Measurements from ENCODE around the gene GSDME. TPM values are rescaled to one million over a fixed set of nuclear protein-coding genes. Genes with fewer than 3 reads are reported as not detected.

Gene GSDME
- total and polyA plus RNA-seq, 4 donors: 3.2 to 4.0 (median 3.7) TPM

- TF ChIP-seq MAX (IDR thresholded peaks at IDR 0.05) (no peak), RXRA (IDR thresholded peaks at IDR 0.05) (no peak), FOXA1 (IDR thresholded peaks at IDR 0.05) (no peak), JUND (IDR thresholded peaks at IDR 0.05) (no peak), FOXA2 (IDR thresholded peaks at IDR 0.05) (no peak), HNF4G (IDR thresholded peaks at IDR 0.05) (no peak), EGR1 (IDR thresholded peaks at IDR 0.05; ENCODE audit: low read depth in 2 of 2) (no peak), SP1 (IDR thresholded peaks at IDR 0.05) (no peak), HNF4A (conservative IDR thresholded peaks at IDR 0.05) (no peak), YY1 (IDR thresholded peaks at IDR 0.05) (no peak)
- TF ChIP-seq, protein P1, sequence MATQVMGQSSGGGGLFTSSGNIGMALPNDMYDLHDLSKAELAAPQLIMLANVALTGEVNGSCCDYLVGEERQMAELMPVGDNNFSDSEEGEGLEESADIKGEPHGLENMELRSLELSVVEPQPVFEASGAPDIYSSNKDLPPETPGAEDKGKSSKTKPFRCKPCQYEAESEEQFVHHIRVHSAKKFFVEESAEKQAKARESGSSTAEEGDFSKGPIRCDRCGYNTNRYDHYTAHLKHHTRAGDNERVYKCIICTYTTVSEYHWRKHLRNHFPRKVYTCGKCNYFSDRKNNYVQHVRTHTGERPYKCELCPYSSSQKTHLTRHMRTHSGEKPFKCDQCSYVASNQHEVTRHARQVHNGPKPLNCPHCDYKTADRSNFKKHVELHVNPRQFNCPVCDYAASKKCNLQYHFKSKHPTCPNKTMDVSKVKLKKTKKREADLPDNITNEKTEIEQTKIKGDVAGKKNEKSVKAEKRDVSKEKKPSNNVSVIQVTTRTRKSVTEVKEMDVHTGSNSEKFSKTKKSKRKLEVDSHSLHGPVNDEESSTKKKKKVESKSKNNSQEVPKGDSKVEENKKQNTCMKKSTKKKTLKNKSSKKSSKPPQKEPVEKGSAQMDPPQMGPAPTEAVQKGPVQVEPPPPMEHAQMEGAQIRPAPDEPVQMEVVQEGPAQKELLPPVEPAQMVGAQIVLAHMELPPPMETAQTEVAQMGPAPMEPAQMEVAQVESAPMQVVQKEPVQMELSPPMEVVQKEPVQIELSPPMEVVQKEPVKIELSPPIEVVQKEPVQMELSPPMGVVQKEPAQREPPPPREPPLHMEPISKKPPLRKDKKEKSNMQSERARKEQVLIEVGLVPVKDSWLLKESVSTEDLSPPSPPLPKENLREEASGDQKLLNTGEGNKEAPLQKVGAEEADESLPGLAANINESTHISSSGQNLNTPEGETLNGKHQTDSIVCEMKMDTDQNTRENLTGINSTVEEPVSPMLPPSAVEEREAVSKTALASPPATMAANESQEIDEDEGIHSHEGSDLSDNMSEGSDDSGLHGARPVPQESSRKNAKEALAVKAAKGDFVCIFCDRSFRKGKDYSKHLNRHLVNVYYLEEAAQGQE (IDR thresholded peaks at IDR 0.05): no peak
- TF ChIP-seq, protein P2, sequence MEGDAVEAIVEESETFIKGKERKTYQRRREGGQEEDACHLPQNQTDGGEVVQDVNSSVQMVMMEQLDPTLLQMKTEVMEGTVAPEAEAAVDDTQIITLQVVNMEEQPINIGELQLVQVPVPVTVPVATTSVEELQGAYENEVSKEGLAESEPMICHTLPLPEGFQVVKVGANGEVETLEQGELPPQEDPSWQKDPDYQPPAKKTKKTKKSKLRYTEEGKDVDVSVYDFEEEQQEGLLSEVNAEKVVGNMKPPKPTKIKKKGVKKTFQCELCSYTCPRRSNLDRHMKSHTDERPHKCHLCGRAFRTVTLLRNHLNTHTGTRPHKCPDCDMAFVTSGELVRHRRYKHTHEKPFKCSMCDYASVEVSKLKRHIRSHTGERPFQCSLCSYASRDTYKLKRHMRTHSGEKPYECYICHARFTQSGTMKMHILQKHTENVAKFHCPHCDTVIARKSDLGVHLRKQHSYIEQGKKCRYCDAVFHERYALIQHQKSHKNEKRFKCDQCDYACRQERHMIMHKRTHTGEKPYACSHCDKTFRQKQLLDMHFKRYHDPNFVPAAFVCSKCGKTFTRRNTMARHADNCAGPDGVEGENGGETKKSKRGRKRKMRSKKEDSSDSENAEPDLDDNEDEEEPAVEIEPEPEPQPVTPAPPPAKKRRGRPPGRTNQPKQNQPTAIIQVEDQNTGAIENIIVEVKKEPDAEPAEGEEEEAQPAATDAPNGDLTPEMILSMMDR (IDR thresholded peaks at IDR 0.05; ENCODE audit: low read depth, low read length, missing input control): no peak
- WGBS: 97% methylated on average over 6 of the region's 6 CpGs
- H3K27me3 ChIP-seq (ENCODE audit: control insufficient read depth in 4 of 4, insufficient read depth in 4 of 4, low read length in 3 of 4): no peaks in the 10 kb centered on the region
Measured at GRCh38 chr7:24656608-24657007, 100.7 kb downstream of the GSDME start.

DNA sequence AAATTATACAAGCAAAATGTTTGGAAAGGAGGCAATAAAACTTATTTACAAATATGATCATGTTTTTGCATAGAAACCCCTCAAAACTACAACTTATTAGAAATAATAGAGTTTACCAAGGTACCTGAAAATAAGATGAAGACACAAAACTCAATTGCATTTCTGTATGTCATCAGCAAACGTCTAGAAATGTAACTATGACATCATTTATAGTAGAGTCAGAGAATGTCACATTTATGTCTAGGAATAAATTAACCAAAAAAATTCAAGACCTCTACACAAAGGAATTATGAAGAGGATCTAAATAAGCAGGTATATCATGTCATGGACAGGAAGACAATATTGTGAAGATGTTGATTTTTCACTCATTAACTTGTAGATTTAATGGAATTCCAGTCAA is 103.0 kb downstream of the GSDME start:
- Histone ChIP-seq H3K4me1 (ENCODE audit: control insufficient read depth in 4 of 4, insufficient read depth in 4 of 4, low read length in 3 of 4) (peaks cover 0 to 2% (median 0%) of the 10 kb centered on the region in 4 donors), H3K4me3 (ENCODE audit: low read depth in 1 of 3, low read length in 3 of 3) (no peak overlapping the region), H3K9me3 (ENCODE audit: control insufficient read depth in 4 of 4, low read length in 3 of 4) (no peaks in the 10 kb centered on the region), H3K36me3 (ENCODE audit: control insufficient read depth in 4 of 4, insufficient read depth in 3 of 4, low read depth in 1 of 4, low read length in 3 of 4) (no peaks in the 10 kb centered on the region), H3K9ac (ENCODE audit: low read depth in 1 of 2, low read length in 2 of 2) (no peak overlapping the region), H3K27ac (ENCODE audit: low read depth in 1 of 2, low read length in 2 of 2) (no peak overlapping the region), H3K27me3 (ENCODE audit: control insufficient read depth in 4 of 4, insufficient read depth in 4 of 4, low read length in 3 of 4) (no peaks in the 10 kb centered on the region)
- no peak for DNase-seq (ENCODE audit: low spot score)
- 91% methylated on average over 1 of the region's 1 CpG for WGBS
- TF ChIP-seq GABPA (IDR thresholded peaks at IDR 0.05 in 1 of 2, conservative IDR thresholded peaks at IDR 0.05 in 1 of 2) (no peak), RXRA (IDR thresholded peaks at IDR 0.05) (no peak), NR2F2 (IDR thresholded peaks at IDR 0.05) (no peak), TAF1 (conservative IDR thresholded peaks at IDR 0.05) (no peak), HNF4A (conservative IDR thresholded peaks at IDR 0.05) (no peak), RAD21 (IDR thresholded peaks at IDR 0.05) (no peak), YY1 (IDR thresholded peaks at IDR 0.05) (no peak), HNF4G (IDR thresholded peaks at IDR 0.05) (no peak), FOXA2 (IDR thresholded peaks at IDR 0.05) (no peak), FOXA1 (IDR thresholded peaks at IDR 0.05) (no peak), ZBTB33 (IDR thresholded peaks at IDR 0.05) (no peak), JUND (IDR thresholded peaks at IDR 0.05) (no peak), SP1 (IDR thresholded peaks at IDR 0.05) (no peak), MAX (IDR thresholded peaks at IDR 0.05) (no peak), EGR1 (IDR thresholded peaks at IDR 0.05; ENCODE audit: low read depth in 2 of 2) (no peak)
- TF ChIP-seq, protein P2 (IDR thresholded peaks at IDR 0.05; ENCODE audit: low read depth, low read length, missing input control): no peak
- TF ChIP-seq, protein P3, sequence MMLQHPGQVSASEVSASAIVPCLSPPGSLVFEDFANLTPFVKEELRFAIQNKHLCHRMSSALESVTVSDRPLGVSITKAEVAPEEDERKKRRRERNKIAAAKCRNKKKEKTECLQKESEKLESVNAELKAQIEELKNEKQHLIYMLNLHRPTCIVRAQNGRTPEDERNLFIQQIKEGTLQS (IDR thresholded peaks at IDR 0.05): no peak

More at GRCh38 chr7:24656608-24657007, 100.7 kb downstream of the GSDME start:
- Histone ChIP-seq H3K4me1 (ENCODE audit: control insufficient read depth in 4 of 4, insufficient read depth in 4 of 4, low read length in 3 of 4) (peaks cover 0 to 2% (median 0%) of the 10 kb centered on the region in 4 donors), H3K27ac (ENCODE audit: low read depth in 1 of 2, low read length in 2 of 2) (no peak overlapping the region), H3K9me3 (ENCODE audit: control insufficient read depth in 4 of 4, low read length in 3 of 4) (no peaks in the 10 kb centered on the region), H3K36me3 (ENCODE audit: control insufficient read depth in 4 of 4, insufficient read depth in 3 of 4, low read depth in 1 of 4, low read length in 3 of 4) (no peaks in the 10 kb centered on the region), H3K4me3 (ENCODE audit: low read depth in 1 of 3, low read length in 3 of 3) (no peak overlapping the region), H3K9ac (ENCODE audit: low read depth in 1 of 2, low read length in 2 of 2) (no peak overlapping the region)
- DNase-seq (ENCODE audit: low spot score): no peak

Data from liver (tissue), 9 donors.